ENCODE data around the gene USP40. TPM values are rescaled to one million over a fixed set of nuclear protein-coding genes. Genes with fewer than 3 reads are reported as not detected.

The USP40 gene
- total and polyA plus RNA-seq, 9 of the 15 experiments (the other 6 are each of a cell fraction or from before 2014, with no cell fraction given): 5.5 to 15.0 (median 9.3) TPM

- intact Hi-C loops (cut with micrococcal nuclease) (no loop called here), in situ Hi-C loops (cut with MboI) (no loop called here)
- no peak for DNase-seq (ENCODE audit: extremely low read depth in 1 of 4, low spot score in 3 of 4)
- ChIA-PET CTCF (ENCODE audit: low intra/inter-chr PET ratio) (no interaction called here), POLR2A (interaction anchor here (0.8 to 1.3 kb wide), 2 partner anchors 10 to 52 kb away, joined by 3 to 6 read pairs; no protein-coding TSS in a partner anchor)
- Histone ChIP-seq H3K27me3 (ENCODE audit: control insufficient read depth in 2 of 2, insufficient read depth in 2 of 2, low read length in 2 of 2) (no peaks in the 10 kb centered on the region), H4K20me1 (replicated peaks; ENCODE audit: control insufficient read depth, insufficient read depth, low read length) (no peaks in the 10 kb centered on the region), H3K4me1 (replicated peaks in 1 of 2; ENCODE audit: control insufficient read depth in 2 of 2, insufficient read depth in 2 of 2, low read length in 2 of 2) (peaks cover 0 to 7% of the 10 kb centered on the region in 2 experiments; a peak in 2 of 5 replicates), H3K36me3 (ENCODE audit: control insufficient read depth, insufficient read depth, low read length) (peaks cover 17% of the 10 kb centered on the region; the same call in 2 of the 3 replicates), H3K4me2 (ENCODE audit: insufficient read depth, low read length) (no peak overlapping the region), H3K9me3 (replicated peaks; ENCODE audit: control insufficient read depth, insufficient read depth, low read depth, low read length) (no peaks in the 10 kb centered on the region), H3K79me2 (ENCODE audit: control insufficient read depth, insufficient read depth, low read length) (no peaks in the 10 kb centered on the region), H3K27ac (ENCODE audit: extremely low read depth, low read depth, low read length) (0 out of 3 replicates have a peak overlapping the region, but pooled peaks have one; percentile 16), H3K9me1 (ENCODE audit: control insufficient read depth, insufficient read depth, low read length) (no peaks in the 10 kb centered on the region), H3K4me3 (no peak overlapping the region), H3K9ac (ENCODE audit: insufficient read depth in 1 of 2, low read depth in 2 of 2, low read length in 2 of 2) (peak overlapping the region in 1 of 2 experiments; percentile 45; a peak in 1 of 4 replicates), H2AFZ (ENCODE audit: low read depth, low read length) (no peak overlapping the region)
- BruUV-seq (replicated peaks): no TSS peak
- peak; percentile 51; the same call in 1 of the 3 replicates for ATAC-seq
- FAIRE-seq: no peak
- 69% methylated on average over 7 of the region's 7 CpGs for WGBS (ENCODE audit: insufficient coverage, low coverage, missing lambda C conversion rate)
- TF ChIP-seq RCOR1 (IDR thresholded peaks at IDR 0.05; ENCODE audit: borderline replicate concordance in 1 of 2, low read depth in 2 of 2, low read length in 2 of 2) (no peak), ZNF408 (CRISPR knock-in tag; IDR thresholded peaks at IDR 0.05; ENCODE audit: low read depth) (no peak), C11orf30 (IDR thresholded peaks at IDR 0.05; ENCODE audit: low read depth) (0 out of 2 replicates have a peak, but pooled peaks have one; percentile 51), MAFK (IDR thresholded peaks at IDR 0.05; ENCODE audit: low read length) (peak; percentile 53; the same call in 1 of the 2 replicates), BACH1 (tag; IDR thresholded peaks at IDR 0.05) (peak; percentile 53; the same call in 1 of the 2 replicates), NFE2L1 (tag; IDR thresholded peaks at IDR 0.05; ENCODE audit: borderline replicate concordance, low read depth) (peak; percentile 50; the same call in 1 of the 2 replicates), MAFF (IDR thresholded peaks at IDR 0.05; ENCODE audit: low read length) (peak; percentile 70; the same call in 1 of the 2 replicates), ZNF316 (IDR thresholded peaks at IDR 0.05) (peak; percentile 67), RBM34 (IDR thresholded peaks at IDR 0.05; ENCODE audit: borderline replicate concordance, insufficient read depth, low read length) (no peak), MAFG (tag; conservative IDR thresholded peaks at IDR 0.05) (peak; percentile 78), ZNF239 (CRISPR knock-in tag; IDR thresholded peaks at IDR 0.05) (no peak), DNMT1 (IDR thresholded peaks at IDR 0.05) (no peak), NFE2 (IDR thresholded peaks at IDR 0.05; ENCODE audit: low read depth) (peak; percentile 49; the same call in 1 of the 2 replicates), SIRT6 (IDR thresholded peaks at IDR 0.05; ENCODE audit: low read depth, low read length) (no peak), TGIF2 (CRISPR knock-in tag; IDR thresholded peaks at IDR 0.05) (no peak), U2AF1 (optimal IDR thresholded peaks at IDR 0.05; ENCODE audit: low read depth, low read length) (no peak), ZZZ3 (IDR thresholded peaks at IDR 0.05) (no peak), TBL1XR1 (IDR thresholded peaks at IDR 0.05; ENCODE audit: low read length in 2 of 2) (no peak), IFI16 (CRISPR knock-in tag; IDR thresholded peaks at IDR 0.05) (no peak), CBX1 (IDR thresholded peaks at IDR 0.05; ENCODE audit: low read depth) (no peak), ARHGAP35 (IDR thresholded peaks at IDR 0.05; ENCODE audit: partially characterized antibody) (no peak), GABPB2 (CRISPR knock-in tag; conservative IDR thresholded peaks at IDR 0.05) (no peak), FOXJ3 (CRISPR knock-in tag; IDR thresholded peaks at IDR 0.05) (no peak)
These were observed 9.5 kb downstream of the USP40 start for GRCh38 chr2:233556881-233557736.
